Mammary epithelial cell (primary cell): ENCODE results near the gene DCBLD1.

Source experiments
- CTCF ChIP-seq, 2 donors: IDR thresholded peaks in 1 of 2; conservative IDR thresholded peaks in 1 of 2; 2 replicates each; pipeline ENCODE4 v1.5.1; 2011 to 2012; ENCODE audit warnings: inconsistent platforms in 2 of 2, low read length in 2 of 2, mild to moderate bottlenecking in 2 of 2, control low read depth in 1 of 2, low read depth in 1 of 2; ENCODE audit not compliant: insufficient read depth in 1 of 2; ENCODE audit errors: extremely low read depth in 1 of 2
- EZH2 ChIP-seq: IDR thresholded peaks from 2 replicates; pipeline ENCODE4 v1.6.1; 2012; ENCODE audit warnings: low read length, inconsistent platforms, borderline replicate concordance

GRCh38 chr6:117591405-117591804 is 108.9 kb downstream of the DCBLD1 start:
- TF ChIP-seq CTCF (conservative IDR thresholded peaks at IDR 0.05 in 1 of 2, IDR thresholded peaks at IDR 0.05 in 1 of 2; ENCODE audit: extremely low read depth in 1 of 2, insufficient read depth in 1 of 2, low read depth in 1 of 2, low read length in 2 of 2) (no peak), EZH2 (no peak)
